GM19467 (cell line): ENCODE results near the gene CDC14C.
"Not testable (repeated sequence)": the region's sequence is repeated elsewhere in the genome, so short reads cannot be mapped to it uniquely, and the experiment has no call there.

Source experiments
- ATAC-seq: cut with Tn5 transposase; IDR thresholded peaks from one replicate; pipeline ENCODE4 v1.9.1; 2021; ENCODE audit warnings: mild to moderate bottlenecking, moderate library complexity; ENCODE audit not compliant: unreplicated experiment

CDC14C gene

GRCh38 chr7:48924433-48924832 lies at the start of gene CDC14C:
Gene CDC14C, plus strand, starts transcription at chr7:48924547. Its CDS starts 126 bp downstream, at chr7:48924673.
- no peak for ATAC-seq

DNA sequence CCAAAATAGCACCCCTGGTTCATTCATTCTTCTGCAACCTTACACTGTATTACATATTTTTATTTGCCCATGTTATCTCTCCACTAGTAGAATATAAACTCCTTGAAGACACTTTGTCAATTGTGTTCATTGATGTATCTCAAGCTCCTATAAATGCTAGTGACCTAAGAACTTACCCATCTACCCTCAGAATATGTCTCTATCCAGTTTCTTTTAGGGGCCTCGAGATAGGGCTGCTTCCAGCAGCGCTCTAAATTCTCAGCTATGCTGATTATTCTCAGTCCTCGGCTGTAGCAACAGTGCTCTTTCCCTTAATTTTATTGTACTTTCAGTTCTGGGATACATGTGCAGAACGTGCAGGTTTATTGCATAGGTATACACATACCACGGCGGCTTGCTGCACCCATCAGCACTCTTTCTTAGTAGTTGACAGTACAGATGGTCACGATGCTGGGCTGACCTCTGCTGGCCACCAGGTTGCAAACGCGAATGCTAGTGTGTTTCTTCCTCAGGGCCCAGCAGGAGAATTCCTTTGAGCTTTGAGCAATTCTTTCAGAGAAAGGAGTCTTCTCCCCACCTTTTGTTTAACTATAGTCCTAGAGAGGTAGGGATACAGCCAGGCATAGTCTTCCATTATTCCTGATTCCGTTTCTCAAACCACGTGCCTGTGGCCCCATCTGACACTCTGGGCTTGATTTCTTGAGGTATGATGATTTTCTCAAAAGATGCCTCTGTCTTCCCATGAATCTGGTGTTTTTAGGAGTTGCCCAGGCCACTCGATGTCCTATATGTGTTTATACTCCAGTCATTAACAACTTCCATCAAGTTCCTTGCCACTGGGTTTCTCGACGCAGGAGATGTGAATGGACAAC lies 49.1 kb upstream of the CDC14C start:
- ATAC-seq, result no peak

DNA sequence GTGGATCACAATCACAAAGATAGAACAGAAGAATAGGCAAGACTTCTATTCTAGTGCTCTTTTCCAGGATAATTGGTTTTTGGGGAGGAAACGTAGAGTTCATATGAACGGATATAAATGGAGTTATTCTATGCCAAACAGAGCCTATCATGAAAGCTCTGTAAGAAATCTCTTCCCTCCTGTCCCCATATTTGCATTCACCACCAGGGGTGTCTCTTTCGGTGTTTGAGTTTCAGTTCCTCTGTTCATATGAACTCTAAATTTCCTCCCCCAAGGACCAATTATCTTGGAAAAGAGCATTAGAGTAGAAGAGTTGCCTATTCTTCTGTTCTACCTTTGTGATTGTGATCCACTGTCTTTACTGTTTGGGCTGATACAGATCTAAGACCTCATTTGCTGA lies 48.3 kb upstream of the CDC14C start:
- no peak for ATAC-seq

- no peak for ATAC-seq
Measured at GRCh38 chr7:48880851-48881250, 43.5 kb upstream of the CDC14C start.

- no peak for ATAC-seq
Measured at GRCh38 chr7:48887500-48887899, 36.8 kb upstream of the CDC14C start.

GRCh38 chr7:48894574-48894973 lies 29.8 kb upstream of the CDC14C start:
- no peak for ATAC-seq

DNA sequence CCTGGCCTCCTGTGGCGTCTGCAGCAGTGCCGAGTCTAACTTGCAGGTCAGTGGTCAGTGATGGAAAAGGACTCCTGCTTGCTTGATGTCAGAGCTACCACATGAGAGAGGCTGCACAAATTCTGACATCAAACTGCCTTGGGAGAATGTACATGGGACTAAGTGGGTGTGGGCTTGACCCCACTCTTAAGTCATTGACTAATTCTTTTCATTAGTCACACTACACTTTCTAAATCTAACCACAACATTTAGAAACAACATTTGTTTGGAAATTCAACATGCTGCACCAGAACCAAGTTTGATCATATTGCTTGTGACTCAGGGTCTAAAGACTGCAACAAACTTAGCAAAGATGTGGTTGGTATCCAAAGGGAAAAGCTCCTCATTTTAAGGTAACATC lies 24.4 kb upstream of the CDC14C start:
- ATAC-seq, result no peak

GRCh38 chr7:48901966-48902365 lies 22.4 kb upstream of the CDC14C start:
- no peak for ATAC-seq

GRCh38 chr7:48904975-48905374 lies 19.4 kb upstream of the CDC14C start:
- ATAC-seq, result no peak

DNA sequence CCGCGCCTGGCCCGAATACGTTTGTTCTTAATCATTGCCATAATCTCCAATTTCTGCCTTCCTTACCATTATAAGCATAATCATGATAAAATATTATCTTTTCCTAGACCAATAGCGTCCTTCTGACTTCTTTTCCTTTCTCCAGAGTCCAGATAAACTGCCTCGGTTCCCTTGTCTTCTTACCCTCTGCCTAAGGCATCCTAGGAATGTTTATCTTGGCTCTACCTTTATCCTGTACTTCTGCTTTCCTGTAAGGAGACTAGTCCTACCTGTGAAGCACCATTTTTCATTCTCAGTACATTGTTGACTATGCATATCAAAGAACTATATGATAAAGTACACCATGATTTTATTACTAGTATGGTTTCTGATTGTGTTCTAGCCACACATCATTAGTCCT lies 18.7 kb upstream of the CDC14C start:
- not testable (repeated sequence) for ATAC-seq

GRCh38 chr7:48909887-48910286 lies 14.5 kb upstream of the CDC14C start:
- ATAC-seq, result not testable (repeated sequence)

DNA sequence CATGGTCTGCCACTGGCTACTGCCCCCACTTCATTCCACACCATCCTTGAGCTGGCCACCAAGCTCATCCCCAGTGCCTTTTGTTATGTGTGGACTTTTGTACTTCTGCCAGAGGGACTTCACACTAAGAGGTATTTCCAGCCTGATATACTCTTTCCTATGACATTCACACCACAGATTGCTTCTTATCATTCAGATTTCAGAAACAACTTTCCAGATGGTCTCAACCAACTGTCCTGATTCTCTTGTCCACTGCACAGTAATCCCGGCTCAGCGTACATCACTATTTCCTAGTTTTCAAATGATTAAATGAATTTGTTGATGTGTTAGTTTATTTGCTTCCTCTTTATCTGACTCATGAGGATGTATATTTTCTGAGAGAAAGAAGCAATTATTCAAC lies 7.1 kb downstream of the CDC14C start:
- no peak for ATAC-seq

DNA sequence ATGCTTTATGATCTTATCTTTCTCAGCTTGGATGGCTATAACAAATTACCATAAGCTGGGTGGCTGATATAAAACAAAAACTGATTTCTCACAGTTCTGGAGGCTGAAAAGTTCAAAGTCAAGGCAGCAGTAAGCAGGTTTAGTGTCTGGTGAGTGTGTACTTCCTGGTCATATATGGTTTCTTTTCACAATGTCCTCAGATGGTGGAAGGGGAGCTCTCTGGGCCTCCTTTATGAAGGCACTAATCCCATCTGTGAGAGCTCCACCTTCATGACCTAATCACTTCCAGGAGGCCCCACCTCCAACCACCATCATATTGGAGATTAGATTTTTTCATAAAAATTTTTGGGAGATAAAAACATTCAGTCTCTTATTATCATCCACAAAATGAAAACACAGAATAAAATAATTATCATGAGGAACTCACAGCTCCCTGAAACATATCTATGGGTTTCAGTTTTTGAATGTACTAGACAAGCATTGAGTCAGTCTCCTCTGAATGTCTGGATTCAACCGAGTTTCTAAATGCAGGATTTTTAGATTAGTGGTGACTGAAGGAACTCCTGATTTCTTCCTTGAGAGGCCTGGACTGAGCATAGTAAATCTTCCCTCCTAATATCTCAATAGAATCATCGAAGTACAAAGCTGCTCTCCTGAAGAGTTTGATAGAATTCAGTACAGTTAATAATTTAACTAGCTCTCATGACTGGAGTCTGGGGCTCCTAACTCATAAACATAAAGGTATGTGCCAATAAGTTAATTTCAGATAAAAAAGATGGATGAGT lies 8.0 kb downstream of the CDC14C start:
- ATAC-seq, result no peak

GRCh38 chr7:48933549-48934085 lies 9.3 kb downstream of the CDC14C start:
- no peak for ATAC-seq

- no peak for ATAC-seq
Measured at GRCh38 chr7:48938539-48939295, 14.4 kb downstream of the CDC14C start.

- no peak for ATAC-seq
Measured at GRCh38 chr7:48943279-48943990, 19.1 kb downstream of the CDC14C start.

DNA sequence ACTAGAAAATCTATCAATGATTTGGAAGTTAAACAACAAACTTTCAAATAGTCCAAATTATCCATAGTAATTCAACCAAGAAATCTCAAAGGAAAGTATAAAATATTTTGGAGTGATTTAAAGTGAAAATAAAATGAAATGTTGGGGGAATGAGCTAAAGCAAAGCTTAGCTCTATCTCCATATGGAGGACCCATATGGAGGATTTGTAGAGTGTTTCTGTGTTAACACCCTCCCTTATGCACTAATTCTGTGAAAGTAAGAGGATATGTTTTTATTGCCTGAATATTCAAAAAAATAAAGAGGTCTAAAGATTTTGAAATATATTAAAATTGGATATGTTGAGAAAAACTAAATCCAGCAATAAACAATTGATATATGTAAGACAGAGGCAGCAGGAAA lies 31.6 kb downstream of the CDC14C start:
- no peak for ATAC-seq

GRCh38 chr7:48959676-48960075 lies 35.3 kb downstream of the CDC14C start:
- ATAC-seq, result no peak

DNA sequence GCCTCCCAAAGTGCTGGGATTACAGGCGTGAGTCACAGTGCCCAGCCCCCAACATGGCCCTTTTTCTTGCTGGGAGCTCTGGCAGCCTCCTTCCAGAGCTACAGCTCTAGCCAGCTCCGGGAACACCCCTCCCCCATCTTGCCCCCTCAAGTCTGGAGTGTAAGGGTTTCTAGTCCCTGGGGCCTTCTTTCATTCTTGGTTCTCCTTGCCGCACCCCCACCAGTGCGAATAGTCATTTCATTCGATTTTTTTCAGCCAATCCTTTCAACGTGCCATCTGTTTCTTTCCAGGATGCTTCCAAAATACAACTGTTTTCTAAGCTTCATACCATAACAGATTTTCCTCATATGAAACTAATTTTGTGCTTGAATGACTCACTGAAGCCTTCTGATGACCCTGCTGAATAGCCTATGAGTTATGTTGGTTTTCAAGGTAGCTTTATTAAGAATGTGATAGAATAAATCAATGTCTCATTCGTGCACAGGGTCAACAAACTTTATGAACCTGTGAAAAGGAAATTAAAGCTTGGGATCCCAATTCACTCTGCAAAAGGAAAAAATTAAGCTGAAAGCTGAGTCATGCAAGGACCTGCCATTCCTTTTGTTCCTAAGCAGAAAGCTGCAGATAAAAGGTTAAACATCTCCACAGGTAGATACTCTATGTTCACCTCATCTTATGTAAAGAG lies 38.6 kb downstream of the CDC14C start:
- ATAC-seq, result no peak

- no peak for ATAC-seq
Measured at GRCh38 chr7:48964074-48964473, 39.7 kb downstream of the CDC14C start.
